Natural killer cell treated with Interleukin-12 subunit alpha and Interleukin-12 subunit beta and Interleukin-15 and Interleukin-18, amount 100 ng/mL, for 72 hours (primary cell): Measurements from ENCODE around the gene BICRAL. TPM values are rescaled to one million over a fixed set of nuclear protein-coding genes. Genes with fewer than 3 reads are reported as not detected.

ENCODE experiments used
- ATAC-seq, 2 donors: fragments of 150-1000 bp; cut with Tn5 transposase in 1 of 2; sonication (Bioruptor Pico), chemical (Tn5 transposase) in 1 of 2; 2 replicates each; pipeline ENCODE4 v1.10.0; 2021
- DNase-seq: peaks from one replicate; pipeline ENCODE4 v3.0.0; 2022; ENCODE audit warnings: low spot score
- H3K27ac Mint-ChIP-seq, 2 donors: 1 replicate in 1 of 2; 2 replicates in 1 of 2; pipeline ENCODE4 v1.8.0; 2022; ENCODE audit warnings: mixed read lengths in 2 of 2, mild to moderate bottlenecking in 1 of 2, moderate library complexity in 1 of 2
- H3K27me3 Mint-ChIP-seq, 2 donors: 1 replicate in 1 of 2; 2 replicates in 1 of 2; pipeline ENCODE4 v1.8.0; 2022; ENCODE audit warnings: mixed read lengths in 2 of 2
- H3K36me3 Mint-ChIP-seq: one replicate; pipeline ENCODE4 v1.8.0; 2022; ENCODE audit warnings: mixed read lengths
- H3K4me1 Mint-ChIP-seq, 2 donors: 1 replicate in 1 of 2; 2 replicates in 1 of 2; pipeline ENCODE4 v1.8.0; 2022; ENCODE audit warnings: low read depth in 2 of 2, mixed read lengths in 2 of 2, mild to moderate bottlenecking in 1 of 2
- H3K4me3 Mint-ChIP-seq: one replicate; pipeline ENCODE4 v1.8.0; 2022; ENCODE audit warnings: mixed read lengths
- H3K9me3 Mint-ChIP-seq: 2 replicates; pipeline ENCODE4 v1.8.0; 2022; ENCODE audit warnings: mixed read lengths
- total RNA-seq, 2 donors: library from RNA; stranded (reverse); gene quantifications; one replicate each; pipeline ENCODE4 v1.2.3, GENCODE V29; 2022

BICRAL gene
- total RNA-seq, 2 donors from 2014 or later, result 13.5 to 13.9 TPM

DNA sequence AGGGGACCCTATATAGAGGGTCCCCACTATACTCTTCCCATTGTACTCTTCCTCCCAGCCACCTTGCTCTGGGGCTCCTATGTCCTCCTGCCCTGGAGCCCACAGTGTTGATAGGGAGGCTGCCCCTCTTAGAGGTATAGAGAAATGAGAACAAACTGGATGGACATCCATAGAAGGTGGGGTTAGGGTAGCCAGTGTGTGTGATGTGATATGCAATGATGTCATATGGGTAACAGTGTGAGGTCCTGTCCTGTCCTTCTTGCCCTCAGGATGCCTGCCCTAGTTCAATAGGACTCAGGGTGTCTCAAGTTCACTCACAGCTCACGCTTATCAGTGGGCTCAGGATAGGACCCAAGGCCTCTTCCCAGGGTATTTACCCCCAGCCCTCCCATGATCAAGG lies 134.4 kb downstream of the BICRAL start:
- no peak overlapping the region for H3K4me3 Mint-ChIP-seq
- H3K4me1 Mint-ChIP-seq, result no peaks in the 10 kb centered on the region
- H3K9me3 Mint-ChIP-seq, result no peaks in the 10 kb centered on the region
- H3K27ac Mint-ChIP-seq, result no peak overlapping the region
- H3K36me3 Mint-ChIP-seq, result no peaks in the 10 kb centered on the region
- DNase-seq (peak; percentile 28), ATAC-seq (peak; percentile 17 to 32)
- peaks cover 0 to 4% of the 10 kb centered on the region in 2 donors for H3K27me3 Mint-ChIP-seq

Other genes starting within 250 kb of the BICRAL start
- gene UBR2, start 218.0 kb upstream of the BICRAL start, total RNA-seq, result 10 to 100 TPM; 31.9 to 34.2 TPM
- under 1 TPM in 1 of 2 donors, not detected in 1; 0.10 TPM for gene PRPH2, start 59.5 kb upstream of the BICRAL start, total RNA-seq
- gene TBCC, start 35.9 kb upstream of the BICRAL start, total RNA-seq, result 10 to 100 TPM; 28.8 to 32.6 TPM
- gene RPL7L1, start 97.6 kb downstream of the BICRAL start, total RNA-seq, result 100 to 1,000 TPM; 125 to 191 TPM
- gene PTCRA, start 134.0 kb downstream of the BICRAL start, total RNA-seq, result not detected
- gene CNPY3, start 147.4 kb downstream of the BICRAL start, total RNA-seq, result 10 to 100 TPM; 35.4 to 38.2 TPM
- gene GNMT, start 178.7 kb downstream of the BICRAL start, total RNA-seq, result 1 to 10 TPM in 1 of 2 donors, under 1 TPM in 1; 0.26 to 1.1 TPM
- gene PEX6, start 197.1 kb downstream of the BICRAL start, total RNA-seq, result 10 to 100 TPM; 14.1 to 18.7 TPM
- gene PPP2R5D, start 202.5 kb downstream of the BICRAL start, total RNA-seq, result 10 to 100 TPM; 38.9 to 47.8 TPM
- gene MEA1, start 231.9 kb downstream of the BICRAL start, total RNA-seq, result 10 to 100 TPM; 55.7 to 77.8 TPM
- 10 to 100 TPM; 59.6 to 60.8 TPM for gene KLHDC3, start 232.2 kb downstream of the BICRAL start, total RNA-seq
- gene RRP36, start 239.6 kb downstream of the BICRAL start, total RNA-seq, result 10 to 100 TPM; 86.9 to 96.5 TPM